PC-3 (cell line): ENCODE data around the gene GMPR. TPM values are rescaled to one million over a fixed set of nuclear protein-coding genes. Genes with fewer than 3 reads are reported as not detected.

Experiments
- ATAC-seq: fragments of 200-7000 bp; cut with Tn5 transposase; 2 replicates; pipeline ENCODE4 v1.9.1; 2020; ENCODE audit warnings: mild to moderate bottlenecking, moderate library complexity
- BruUV-seq: library from RNA; stranded (reverse); fragments of 400-500 nt; replicated peaks from 2 replicates; lab custom pipeline; 2021; lab: Mats Ljungman, UMichigan
- CTCF ChIA-PET: fragments of 300-600 bp; sonication (Branson Sonifier 250); formaldehyde crosslinking; loops from one replicate; lab custom pipeline; 2022; ENCODE audit warnings: antibody characterized with exemption; lab: Charles Lee
- POLR2A ChIA-PET: fragments of 300-600 bp; sonication (Branson Sonifier 250); formaldehyde crosslinking; loops from one replicate; lab custom pipeline; 2022; ENCODE audit warnings: antibody characterized with exemption; ENCODE audit not compliant: unreplicated experiment; lab: Charles Lee
- DNase-seq: peaks from one replicate; pipeline ENCODE4 v3.0.0-alpha.2; 2015
- H2AFZ ChIP-seq: fragments of 300-600 bp; sonication (generic); 2 replicates; pipeline ENCODE4 v1.6.0; 2016; ENCODE audit warnings: antibody characterized with exemption, low read length
- H3F3A ChIP-seq: fragments of 300-600 bp; sonication (generic); one replicate; pipeline ENCODE4 v1.6.0; 2017; ENCODE audit warnings: antibody characterized with exemption, low read length, control low read depth, mild to moderate bottlenecking; ENCODE audit not compliant: unreplicated experiment
- H3K27ac ChIP-seq: fragments of 300-600 bp; sonication (generic); 2 replicates; pipeline ENCODE4 v1.5.1; 2016; ENCODE audit warnings: mild to moderate bottlenecking, low read length
- H3K27me3 ChIP-seq: fragments of 300-600 bp; sonication (generic); 2 replicates; pipeline ENCODE4 v1.6.1; 2016; ENCODE audit warnings: low read length, mixed read lengths
- H3K36me3 ChIP-seq: fragments of 300-600 bp; sonication (generic); 2 replicates; pipeline ENCODE4 v1.6.1; 2016; ENCODE audit warnings: low read depth, mixed run types, low read length, mixed read lengths
- H3K4me1 ChIP-seq: fragments of 300-600 bp; sonication (generic); 2 replicates; pipeline ENCODE4 v1.5.1; 2016; ENCODE audit warnings: low read length; ENCODE audit not compliant: insufficient read depth
- H3K4me2 ChIP-seq: fragments of 300-600 bp; sonication (generic); 2 replicates; pipeline ENCODE4 v1.6.0; 2016; ENCODE audit warnings: low read length
- H3K4me3 ChIP-seq: fragments of 300-600 bp; sonication (generic); 2 replicates; pipeline ENCODE4 v1.5.1; 2016; ENCODE audit warnings: mild to moderate bottlenecking, low read length, mixed read lengths
- H3K79me2 ChIP-seq: fragments of 300-600 bp; sonication (generic); 2 replicates; pipeline ENCODE4 v1.6.1; 2017; ENCODE audit warnings: low read length, mixed read lengths
- H3K9ac ChIP-seq: fragments of 300-600 bp; sonication (generic); 2 replicates; pipeline ENCODE4 v1.6.0; 2016; ENCODE audit warnings: mild to moderate bottlenecking, low read length
- H3K9me2 ChIP-seq: fragments of 300-600 bp; sonication (generic); replicated peaks from 2 replicates; pipeline ENCODE4 v1.6.1; 2016; ENCODE audit warnings: mixed run types, low read length, mixed read lengths
- H3K9me3 ChIP-seq: fragments of 300-600 bp; sonication (generic); 2 replicates; pipeline ENCODE4 v1.6.1; 2016; ENCODE audit warnings: low read length, mixed read lengths
- H4K20me1 ChIP-seq: fragments of 300-600 bp; sonication (generic); 2 replicates; pipeline ENCODE4 v1.6.1; 2016; ENCODE audit warnings: low read length, mixed read lengths
- CTCF ChIP-seq: fragments of 300-600 bp; sonication (generic); conservative IDR thresholded peaks from 2 replicates; pipeline ENCODE4 v1.5.1; 2017; ENCODE audit warnings: antibody characterized with exemption, low read depth, mild to moderate bottlenecking, low read length
- EZH2 ChIP-seq: fragments of 300-600 bp; sonication (generic); IDR thresholded peaks from one replicate; pipeline ENCODE4 v1.6.1; 2017; ENCODE audit warnings: antibody characterized with exemption, mild to moderate bottlenecking, low read length; ENCODE audit not compliant: unreplicated experiment
- EZH2phosphoT487 ChIP-seq: fragments of 300-600 bp; sonication (generic); IDR thresholded peaks from 2 replicates; pipeline ENCODE4 v1.6.1; 2018; ENCODE audit warnings: mild to moderate bottlenecking, antibody characterized with exemption, low read length, borderline replicate concordance
- intact Hi-C: fragments of 100-400 bp; cut with micrococcal nuclease; formaldehyde crosslinking; loops from 2 replicates; pipeline ENCODE4 v1.9.0; 2023
- total RNA-seq: library from RNA; depleted of rRNA; stranded (reverse); fragments of >200 nt; gene quantifications from 2 replicates; pipeline ENCODE4 v1.2.3, GENCODE V29; 2014

Gene GMPR
- total RNA-seq, 1 experiment from 2014 or later: 5.8 TPM

DNA sequence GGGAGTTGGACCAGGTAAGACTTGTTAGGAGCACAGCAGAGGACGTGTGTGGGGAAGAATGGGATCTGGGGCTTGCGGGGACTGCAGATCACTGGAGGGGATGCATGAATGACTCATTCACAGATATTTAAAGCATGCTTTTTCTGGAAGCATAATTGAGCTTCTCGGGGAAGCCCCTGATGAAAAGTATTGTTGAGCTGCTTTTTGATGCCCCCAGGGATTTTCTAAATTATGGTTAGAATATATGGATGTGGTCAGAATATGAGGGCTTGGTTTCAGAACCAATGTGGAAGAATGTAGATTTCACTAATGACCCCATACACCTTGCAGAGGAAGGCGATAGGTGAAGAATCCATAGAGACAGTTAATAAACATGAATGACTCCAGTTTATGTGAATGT is 36.1 kb downstream of the GMPR start:
- ChIA-PET POLR2A (no interaction called here), CTCF (no interaction called here)
- no peak overlapping the region for H2AFZ ChIP-seq
- H3K27me3 ChIP-seq: no peaks in the 10 kb centered on the region
- no peak overlapping the region for H3K4me2 ChIP-seq
- peaks cover 18% of the 10 kb centered on the region for H3K4me1 ChIP-seq
- no peak overlapping the region for H3K27ac ChIP-seq
- H3K79me2 ChIP-seq: no peaks in the 10 kb centered on the region
- no peaks in the 10 kb centered on the region for H4K20me1 ChIP-seq
- no peaks in the 10 kb centered on the region for H3K9me2 ChIP-seq
- no peak overlapping the region for H3K9ac ChIP-seq
- ATAC-seq (no peak), DNase-seq (no peak)
- no peaks in the 10 kb centered on the region for H3K9me3 ChIP-seq
- no peak overlapping the region for H3K4me3 ChIP-seq
- TF ChIP-seq EZH2phosphoT487: no peak
- TF ChIP-seq CTCF: no peak
- no peak for TF ChIP-seq EZH2
- H3K36me3 ChIP-seq: no peaks in the 10 kb centered on the region
- H3F3A ChIP-seq: no peaks in the 10 kb centered on the region
- intact Hi-C loops: loop anchor here (10.0 kb wide), 2 partner anchors 50 to 140 kb away; no protein-coding TSS in a partner anchor
- no TSS peak for BruUV-seq

DNA sequence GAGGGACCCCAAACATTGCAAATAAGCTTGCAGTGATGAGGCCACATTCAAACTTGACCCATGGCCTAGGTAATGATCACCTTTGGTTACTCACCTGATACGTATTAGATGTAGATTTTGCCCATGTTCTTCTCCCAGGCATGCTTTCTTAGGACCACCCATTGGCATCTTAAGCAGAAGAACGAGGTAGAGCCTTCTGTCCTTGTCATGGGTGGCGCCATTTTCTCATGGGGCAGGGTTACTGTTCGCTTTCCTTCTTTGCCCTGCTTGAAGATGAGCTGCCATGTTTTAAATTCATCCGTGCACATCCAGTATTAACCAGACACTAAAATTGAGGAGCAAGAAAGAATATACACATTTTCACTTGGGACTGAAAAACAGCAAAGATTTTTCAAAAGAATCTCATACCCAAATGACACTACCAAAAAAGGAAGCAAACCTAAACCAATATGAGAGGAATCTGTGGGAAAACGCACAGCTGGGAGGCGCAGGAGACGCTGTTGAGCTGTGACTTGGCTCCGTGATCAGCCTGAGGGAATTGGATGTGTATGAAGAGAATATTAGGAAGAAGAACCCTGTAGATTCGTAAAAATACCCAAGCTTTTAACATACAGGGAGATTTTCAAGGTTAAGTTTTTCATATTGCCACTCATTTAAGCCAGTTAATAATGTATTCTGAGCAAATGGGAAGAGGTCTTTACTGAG is 36.6 kb downstream of the GMPR start:
- H3K4me2 ChIP-seq: no peak overlapping the region
- CTCF ChIA-PET: no interaction called here

More for the DNA sequence above, 36.6 kb downstream of the GMPR start:
- H3K27me3 ChIP-seq: no peaks in the 10 kb centered on the region
- intact Hi-C loops: loop anchor here (10.0 kb wide), 2 partner anchors 50 to 140 kb away; no protein-coding TSS in a partner anchor
- no peak for ATAC-seq
- no peak overlapping the region for H2AFZ ChIP-seq
- no peaks in the 10 kb centered on the region for H3K79me2 ChIP-seq
- H3K27ac ChIP-seq: no peak overlapping the region
- TF ChIP-seq EZH2 (no peak), CTCF (no peak), EZH2phosphoT487 (no peak)
- no peak for DNase-seq
- H3K9ac ChIP-seq: no peak overlapping the region
- H3K36me3 ChIP-seq: no peaks in the 10 kb centered on the region
- peaks cover 18% of the 10 kb centered on the region for H3K4me1 ChIP-seq
- no peaks in the 10 kb centered on the region for H3K9me2 ChIP-seq
- no peaks in the 10 kb centered on the region for H4K20me1 ChIP-seq
- no peaks in the 10 kb centered on the region for H3K9me3 ChIP-seq
- no peaks in the 10 kb centered on the region for H3F3A ChIP-seq
- H3K4me3 ChIP-seq: no peak overlapping the region
- POLR2A ChIA-PET: no interaction called here
- no TSS peak for BruUV-seq
